K562 (cell line): ENCODE results near the gene IFI27L1. TPM values are rescaled to one million over a fixed set of nuclear protein-coding genes. Genes with fewer than 3 reads are reported as not detected.

Source experiments
- DMBX1 ChIP-seq: fragments of 250-450 bp; sonication (Bioruptor Pico); IDR thresholded peaks from 2 replicates; pipeline ENCODE4 v1.8.0; 2022; ENCODE audit warnings: inconsistent platforms, mild to moderate bottlenecking, moderate library complexity, borderline replicate concordance
- FOXP1 ChIP-seq: sonication (generic); formaldehyde crosslinking; IDR thresholded peaks from 2 replicates; pipeline ENCODE4 v1.8.0; 2022; ENCODE audit warnings: mild to moderate bottlenecking, missing genetic modification reagents
- HDAC1 ChIP-seq, 2 experiments: fragments of 450-650 bp; IDR thresholded peaks; 2 replicates each; pipeline ENCODE4 v1.6.1; 2016 to 2017; ENCODE audit warnings: inconsistent platforms in 1 of 2, mild to moderate bottlenecking in 1 of 2, moderate library complexity in 1 of 2
- NR2C1 ChIP-seq, 2 experiments: fragments of 450-650 bp; IDR thresholded peaks; 2 replicates each; pipeline ENCODE4 v1.6.1; 2017; ENCODE audit warnings: mild to moderate bottlenecking in 2 of 2, antibody characterized with exemption in 1 of 2, inconsistent platforms in 1 of 2, missing compliant biosample characterization in 1 of 2, missing genetic modification characterization in 1 of 2
- RFX7 ChIP-seq: fragments of 250-450 bp; sonication (Bioruptor Pico); IDR thresholded peaks from 2 replicates; pipeline ENCODE4 v1.5.1; 2021; ENCODE audit warnings: mild to moderate bottlenecking
- SAFB ChIP-seq: fragments of 200-400 bp; formaldehyde crosslinking; IDR thresholded peaks from 2 replicates; pipeline ENCODE4 v1.6.1; 2017; ENCODE audit warnings: low read depth, low read length, borderline replicate concordance
- SMAD4 ChIP-seq: fragments of 250-450 bp; sonication (Bioruptor Pico); conservative IDR thresholded peaks from 2 replicates; pipeline ENCODE4 v1.8.0; 2021; ENCODE audit warnings: inconsistent platforms, mild to moderate bottlenecking, moderate library complexity
- SPI1 ChIP-seq: IDR thresholded peaks from 2 replicates; pipeline ENCODE4 v1.6.1; 2011; ENCODE audit warnings: low read depth, low read length, control low read depth, borderline replicate concordance
- TBL1XR1 ChIP-seq, 2 experiments: IDR thresholded peaks; 2 replicates each; pipeline ENCODE4 v1.6.1; 2012; ENCODE audit warnings: improper control_type of control experiment in 2 of 2, low read length in 2 of 2, mild to moderate bottlenecking in 1 of 2
- TEAD1 ChIP-seq, 2 experiments: fragments of 450-650 bp in 1 of 2; sonication (generic) in 1 of 2; formaldehyde crosslinking; IDR thresholded peaks; 2 replicates each; pipeline versions ENCODE4 v1.4.0 to v1.8.0; 2020 to 2022; ENCODE audit warnings: mild to moderate bottlenecking in 2 of 2, missing genetic modification reagents in 1 of 2
- ZBTB33 ChIP-seq: sonication (generic); formaldehyde crosslinking; IDR thresholded peaks from 2 replicates; pipeline ENCODE4 v1.8.1; 2023; ENCODE audit warnings: mild to moderate bottlenecking, missing genetic modification reagents
- ZNF253 ChIP-seq: fragments of 250-450 bp; sonication (Bioruptor Pico); conservative IDR thresholded peaks from 2 replicates; pipeline ENCODE4 v1.6.1; 2021; ENCODE audit warnings: mild to moderate bottlenecking
- ZNF584 ChIP-seq: fragments of 200-800 bp; sonication (Bioruptor generic); IDR thresholded peaks from 2 replicates; pipeline ENCODE4 v1.6.1; 2016; ENCODE audit warnings: low read depth, mild to moderate bottlenecking, missing genetic modification characterization, missing compliant biosample characterization
- ZNF77 ChIP-seq: fragments of 250-450 bp; sonication (Bioruptor Pico); IDR thresholded peaks from 2 replicates; pipeline ENCODE4 v1.5.0; 2020
- ZNF830 ChIP-seq: fragments of 250-450 bp; sonication (Bioruptor Pico); IDR thresholded peaks from 2 replicates; pipeline ENCODE4 v1.5.0; 2021; ENCODE audit warnings: mild to moderate bottlenecking
- polyA plus RNA-seq, 8 experiments: library from polyadenylated mRNA; depleted of rRNA in 4 of 8; stranded (reverse) in 5 of 8; unstranded in 3 of 8; fragments of >200 nt; fragmentation: Nextera tagmentation in 2 of 8; fragmentation: Illumina TruSeq in 1 of 8; extraction: Ambion mirVana in 2 of 8; extraction: Trizol in 1 of 8; gene quantifications; 2 replicates each; pipeline versions ENCODE4 v1.2.1 to v1.2.3, GENCODE V29; 2011 to 2014; ENCODE audit warnings: inconsistent platforms in 1 of 8, missing spikeins in 1 of 8
- total RNA-seq, 7 experiments: library from RNA; depleted of rRNA in 6 of 7; stranded (reverse); fragments of >200 nt in 6 of 7; fragmentation: Illumina TruSeq in 2 of 7; extraction: Trizol in 2 of 7; gene quantifications; 2 replicates each; pipeline versions ENCODE4 v1.2.1 to v1.2.3, GENCODE V29; 2011 to 2021; ENCODE audit warnings: low replicate concordance in 1 of 7
- TF ChIP-seq, protein P1 (sequence below), 2 experiments: fragments of 250-450 bp in 1 of 2; fragments of 450-650 bp in 1 of 2; sonication (Bioruptor Pico) in 1 of 2; IDR thresholded peaks; 2 replicates each; pipeline versions ENCODE4 v1.6.1 to v1.8.0; 2016 to 2021; ENCODE audit warnings: mild to moderate bottlenecking in 2 of 2, moderate library complexity in 2 of 2, missing compliant biosample characterization in 1 of 2, missing genetic modification characterization in 1 of 2
- TF ChIP-seq, protein P2 (sequence below): fragments of 450-650 bp; conservative IDR thresholded peaks from 2 replicates; pipeline ENCODE4 v1.6.1; 2016; ENCODE audit warnings: missing genetic modification characterization, low read depth, mild to moderate bottlenecking, control low read depth, missing compliant biosample characterization
- TF ChIP-seq, protein P3 (sequence below), 2 experiments: fragments of 200-800 bp in 1 of 2; sonication (Bioruptor generic) in 1 of 2; sonication (generic) in 1 of 2; formaldehyde crosslinking in 1 of 2; IDR thresholded peaks in 1 of 2; conservative IDR thresholded peaks in 1 of 2; 2 replicates each; pipeline versions ENCODE4 v1.5.0 to v1.6.1; 2016 to 2020; ENCODE audit warnings: missing compliant biosample characterization in 1 of 2, missing genetic modification characterization in 1 of 2, missing genetic modification reagents in 1 of 2
- TF ChIP-seq, protein P4 (sequence below): fragments of 450-650 bp; formaldehyde crosslinking; IDR thresholded peaks from 2 replicates; pipeline ENCODE4 v1.4.0; 2020; ENCODE audit warnings: mild to moderate bottlenecking, moderate library complexity

IFI27L1 gene
- total and polyA plus RNA-seq, 9 of the 15 experiments (the other 6 are each of a cell fraction or from before 2014, with no cell fraction given), result 14.5 to 28.0 (median 23.8) TPM

DNA sequence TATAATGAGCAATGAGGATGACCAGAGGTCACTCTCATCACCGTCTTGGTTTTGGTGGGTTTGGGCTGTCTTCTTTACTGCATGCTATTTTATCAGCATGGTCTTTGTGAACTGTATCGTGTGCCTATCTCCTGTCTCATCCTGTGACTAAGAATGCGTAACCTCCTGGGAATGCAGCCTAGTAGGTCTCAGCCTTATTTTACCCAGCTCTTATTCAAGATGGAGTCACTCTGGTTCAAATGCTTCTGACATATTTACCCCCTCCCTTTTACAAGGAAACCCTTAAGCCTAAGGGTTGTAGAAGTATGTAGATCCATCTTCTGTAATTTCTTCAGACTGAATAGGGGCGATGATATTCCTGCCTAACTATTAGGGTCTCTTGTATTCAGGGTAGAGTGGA is 8.4 kb downstream of the IFI27L1 start (continued):
- 0 out of 2 replicates have a peak, but pooled peaks have one; percentile 38 for TF ChIP-seq ZNF584
- TF ChIP-seq ZNF77 (CRISPR knock-in tag), result no peak
- TF ChIP-seq, protein P1, sequence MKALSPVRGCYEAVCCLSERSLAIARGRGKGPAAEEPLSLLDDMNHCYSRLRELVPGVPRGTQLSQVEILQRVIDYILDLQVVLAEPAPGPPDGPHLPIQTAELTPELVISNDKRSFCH (CRISPR knock-in tag; IDR thresholded peaks at IDR 0.05), result no peak
- TF ChIP-seq, protein P1 (tag; IDR thresholded peaks at IDR 0.05), result 0 out of 2 replicates have a peak, but pooled peaks have one; percentile 30
- no peak for TF ChIP-seq TBL1XR1 (IDR thresholded peaks at IDR 0.05; ENCODE audit: low read length in 2 of 2)
- TF ChIP-seq RFX7 (CRISPR knock-in tag), result no peak
- no peak for TF ChIP-seq NR2C1 (IDR thresholded peaks at IDR 0.05)
- TF ChIP-seq NR2C1 (tag; IDR thresholded peaks at IDR 0.05), result peak; percentile 69
- no peak for TF ChIP-seq ZNF830
- no peak for TF ChIP-seq ZNF253 (CRISPR knock-in tag)
- TF ChIP-seq, protein P2, sequence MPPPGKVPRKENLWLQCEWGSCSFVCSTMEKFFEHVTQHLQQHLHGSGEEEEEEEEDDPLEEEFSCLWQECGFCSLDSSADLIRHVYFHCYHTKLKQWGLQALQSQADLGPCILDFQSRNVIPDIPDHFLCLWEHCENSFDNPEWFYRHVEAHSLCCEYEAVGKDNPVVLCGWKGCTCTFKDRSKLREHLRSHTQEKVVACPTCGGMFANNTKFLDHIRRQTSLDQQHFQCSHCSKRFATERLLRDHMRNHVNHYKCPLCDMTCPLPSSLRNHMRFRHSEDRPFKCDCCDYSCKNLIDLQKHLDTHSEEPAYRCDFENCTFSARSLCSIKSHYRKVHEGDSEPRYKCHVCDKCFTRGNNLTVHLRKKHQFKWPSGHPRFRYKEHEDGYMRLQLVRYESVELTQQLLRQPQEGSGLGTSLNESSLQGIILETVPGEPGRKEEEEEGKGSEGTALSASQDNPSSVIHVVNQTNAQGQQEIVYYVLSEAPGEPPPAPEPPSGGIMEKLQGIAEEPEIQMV (tag), result 0 out of 2 replicates have a peak, but pooled peaks have one; percentile 27
- no peak for TF ChIP-seq TEAD1 (CRISPR knock-in tag; IDR thresholded peaks at IDR 0.05)
- no peak for TF ChIP-seq SPI1
- no peak for TF ChIP-seq SAFB
- TF ChIP-seq DMBX1, result peak; percentile 94
- TF ChIP-seq, protein P3, sequence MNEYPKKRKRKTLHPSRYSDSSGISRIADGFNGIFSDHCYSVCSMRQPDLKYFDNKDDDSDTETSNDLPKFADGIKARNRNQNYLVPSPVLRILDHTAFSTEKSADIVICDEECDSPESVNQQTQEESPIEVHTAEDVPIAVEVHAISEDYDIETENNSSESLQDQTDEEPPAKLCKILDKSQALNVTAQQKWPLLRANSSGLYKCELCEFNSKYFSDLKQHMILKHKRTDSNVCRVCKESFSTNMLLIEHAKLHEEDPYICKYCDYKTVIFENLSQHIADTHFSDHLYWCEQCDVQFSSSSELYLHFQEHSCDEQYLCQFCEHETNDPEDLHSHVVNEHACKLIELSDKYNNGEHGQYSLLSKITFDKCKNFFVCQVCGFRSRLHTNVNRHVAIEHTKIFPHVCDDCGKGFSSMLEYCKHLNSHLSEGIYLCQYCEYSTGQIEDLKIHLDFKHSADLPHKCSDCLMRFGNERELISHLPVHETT (CRISPR knock-in tag; conservative IDR thresholded peaks at IDR 0.05 in 1 of 2, IDR thresholded peaks at IDR 0.05 in 1 of 2), result peak in 1 of 2 experiments; percentile 52; a peak in 1 of 4 replicates
- no peak for TF ChIP-seq ZBTB33 (CRISPR knock-in tag)
- TF ChIP-seq HDAC1 (IDR thresholded peaks at IDR 0.05), result no peak
- TF ChIP-seq, protein P4, sequence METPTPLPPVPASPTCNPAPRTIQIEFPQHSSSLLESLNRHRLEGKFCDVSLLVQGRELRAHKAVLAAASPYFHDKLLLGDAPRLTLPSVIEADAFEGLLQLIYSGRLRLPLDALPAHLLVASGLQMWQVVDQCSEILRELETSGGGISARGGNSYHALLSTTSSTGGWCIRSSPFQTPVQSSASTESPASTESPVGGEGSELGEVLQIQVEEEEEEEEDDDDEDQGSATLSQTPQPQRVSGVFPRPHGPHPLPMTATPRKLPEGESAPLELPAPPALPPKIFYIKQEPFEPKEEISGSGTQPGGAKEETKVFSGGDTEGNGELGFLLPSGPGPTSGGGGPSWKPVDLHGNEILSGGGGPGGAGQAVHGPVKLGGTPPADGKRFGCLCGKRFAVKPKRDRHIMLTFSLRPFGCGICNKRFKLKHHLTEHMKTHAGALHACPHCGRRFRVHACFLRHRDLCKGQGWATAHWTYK (CRISPR knock-in tag), result 0 out of 2 replicates have a peak, but pooled peaks have one; percentile 22
- no peak for TF ChIP-seq FOXP1
- 0 out of 2 replicates have a peak, but pooled peaks have one; percentile 58 for TF ChIP-seq SMAD4
